GM12878 (cell line): Measurements from ENCODE around the gene TMPRSS13. TPM values are rescaled to one million over a fixed set of nuclear protein-coding genes. Genes with fewer than 3 reads are reported as not detected.

Experiments
- CBX5 ChIP-seq: sonication (generic); IDR thresholded peaks from 2 replicates; pipeline ENCODE4 v1.6.1; 2016; ENCODE audit warnings: low read depth, moderate library complexity, mild to moderate bottlenecking, inconsistent platforms
- HSF1 ChIP-seq: fragments of 150-350 bp; IDR thresholded peaks from 2 replicates; pipeline ENCODE4 v1.6.1; 2014; ENCODE audit warnings: mild to moderate bottlenecking, low read depth, low read length
- JUND ChIP-seq: IDR thresholded peaks from 2 replicates; pipeline ENCODE4 v1.6.1; 2012; ENCODE audit warnings: low read depth, mild to moderate bottlenecking, low read length, improper control_type of control experiment, moderate library complexity
- KLF5 ChIP-seq: fragments of 450-650 bp; IDR thresholded peaks from 2 replicates; pipeline ENCODE4 v1.6.1; 2014; ENCODE audit warnings: mild to moderate bottlenecking; ENCODE audit not compliant: partially characterized antibody
- RFX5 ChIP-seq: IDR thresholded peaks from 2 replicates; pipeline ENCODE4 v1.6.1; 2011; ENCODE audit warnings: low read depth, low read length, improper control_type of control experiment
- SRF ChIP-seq, 2 experiments: IDR thresholded peaks; 2 replicates each; pipeline ENCODE4 v1.6.1; 2011; ENCODE audit warnings: low read depth in 2 of 2, low read length in 2 of 2, mild to moderate bottlenecking in 1 of 2, moderate library complexity in 1 of 2
- ZBED1 ChIP-seq: IDR thresholded peaks from 2 replicates; pipeline ENCODE4 v1.6.1; 2016; ENCODE audit warnings: borderline replicate concordance
- ZNF24 ChIP-seq: fragments of 450-650 bp; IDR thresholded peaks from 2 replicates; pipeline ENCODE4 v1.6.1; 2017; ENCODE audit warnings: antibody characterized with exemption, mild to moderate bottlenecking
- polyA plus RNA-seq, 11 experiments: library from polyadenylated mRNA; depleted of rRNA in 4 of 11; unstranded in 6 of 11; stranded (reverse) in 5 of 11; fragments of >200 nt; fragmentation: Nextera tagmentation in 4 of 11; fragmentation: Illumina TruSeq in 1 of 11; extraction: Ambion mirVana in 4 of 11; extraction: Trizol in 1 of 11; gene quantifications; 1 replicate in 1 of 11; 2 replicates in 10 of 11; pipeline versions ENCODE4 v1.2.1 to v1.2.3, GENCODE V29; 2011 to 2016; ENCODE audit warnings: inconsistent platforms in 2 of 11, missing spikeins in 2 of 11, low read depth in 1 of 11
- total RNA-seq, 4 experiments: library from RNA; depleted of rRNA in 3 of 4; stranded (reverse); fragments of >200 nt in 3 of 4; fragmentation: Illumina TruSeq in 1 of 4; extraction: Trizol in 1 of 4; gene quantifications; 2 replicates each; pipeline versions ENCODE4 v1.2.1 to v1.2.3, GENCODE V29; 2013 to 2021
- TF ChIP-seq, protein P1 (sequence below): fragments of 450-650 bp; IDR thresholded peaks from 2 replicates; pipeline ENCODE4 v1.6.1; 2018; ENCODE audit warnings: mild to moderate bottlenecking, low read depth, moderate library complexity; ENCODE audit not compliant: partially characterized antibody

The TMPRSS13 gene
- total and polyA plus RNA-seq, 10 of the 15 experiments (the other 5 are each of a cell fraction or from before 2014, with no cell fraction given): 0.05 to 0.50 (median 0.26) TPM; not detected in 2

DNA sequence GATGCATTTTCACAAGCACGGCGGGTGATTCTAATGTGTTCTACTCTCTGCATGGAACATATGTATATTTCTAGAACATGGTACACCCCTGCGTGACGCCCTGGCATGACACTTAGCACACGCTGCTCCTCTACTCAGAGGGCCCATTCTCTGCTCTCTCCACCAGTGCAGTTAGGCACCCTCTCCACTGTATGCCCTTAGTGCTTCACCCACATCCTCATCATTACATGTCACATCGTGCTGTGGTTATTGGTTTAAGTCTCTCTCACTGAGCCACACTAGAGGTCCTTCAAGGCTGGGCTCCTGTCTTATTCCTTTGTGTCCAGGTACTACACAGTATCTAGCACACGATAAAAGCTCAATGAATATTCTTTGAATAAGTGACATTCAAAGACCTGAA lies 16.7 kb downstream of the TMPRSS13 start (continued):
- TF ChIP-seq HSF1: no peak
- no peak for TF ChIP-seq JUND
- TF ChIP-seq CBX5: no peak
- no peak for TF ChIP-seq ZNF24
- no peak for TF ChIP-seq ZBED1
- TF ChIP-seq SRF (IDR thresholded peaks at IDR 0.05; ENCODE audit: low read depth in 2 of 2, low read length in 2 of 2): no peak
- no peak for TF ChIP-seq KLF5
- TF ChIP-seq RFX5: no peak
- TF ChIP-seq, protein P1, sequence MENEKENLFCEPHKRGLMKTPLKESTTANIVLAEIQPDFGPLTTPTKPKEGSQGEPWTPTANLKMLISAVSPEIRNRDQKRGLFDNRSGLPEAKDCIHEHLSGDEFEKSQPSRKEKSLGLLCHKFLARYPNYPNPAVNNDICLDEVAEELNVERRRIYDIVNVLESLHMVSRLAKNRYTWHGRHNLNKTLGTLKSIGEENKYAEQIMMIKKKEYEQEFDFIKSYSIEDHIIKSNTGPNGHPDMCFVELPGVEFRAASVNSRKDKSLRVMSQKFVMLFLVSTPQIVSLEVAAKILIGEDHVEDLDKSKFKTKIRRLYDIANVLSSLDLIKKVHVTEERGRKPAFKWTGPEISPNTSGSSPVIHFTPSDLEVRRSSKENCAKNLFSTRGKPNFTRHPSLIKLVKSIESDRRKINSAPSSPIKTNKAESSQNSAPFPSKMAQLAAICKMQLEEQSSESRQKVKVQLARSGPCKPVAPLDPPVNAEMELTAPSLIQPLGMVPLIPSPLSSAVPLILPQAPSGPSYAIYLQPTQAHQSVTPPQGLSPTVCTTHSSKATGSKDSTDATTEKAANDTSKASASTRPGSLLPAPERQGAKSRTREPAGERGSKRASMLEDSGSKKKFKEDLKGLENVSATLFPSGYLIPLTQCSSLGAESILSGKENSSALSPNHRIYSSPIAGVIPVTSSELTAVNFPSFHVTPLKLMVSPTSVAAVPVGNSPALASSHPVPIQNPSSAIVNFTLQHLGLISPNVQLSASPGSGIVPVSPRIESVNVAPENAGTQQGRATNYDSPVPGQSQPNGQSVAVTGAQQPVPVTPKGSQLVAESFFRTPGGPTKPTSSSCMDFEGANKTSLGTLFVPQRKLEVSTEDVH: no peak
